Adrenal gland (tissue), 12 donors: ENCODE data around the gene TBCC. TPM values are rescaled to one million over a fixed set of nuclear protein-coding genes. Genes with fewer than 3 reads are reported as not detected.

Source experiments
- DNase-seq, 7 donors: peaks; one replicate each; pipeline ENCODE4 v3.0.0-alpha.2; 2019 to 2020
- H3K27ac ChIP-seq, 5 donors: fragments of 200-600 bp; sonication (generic) in 4 of 5; 1 replicate in 3 of 5; 2 replicates in 2 of 5; pipeline versions ENCODE4 v1.5.1 to v1.8.0; 2016 to 2020; ENCODE audit warnings: mild to moderate bottlenecking in 1 of 5
- H3K27me3 ChIP-seq: fragments of 200-600 bp; 2 replicates; pipeline ENCODE4 v1.8.0; 2021
- H3K36me3 ChIP-seq, 2 donors: fragments of 200-600 bp; replicated peaks in 1 of 2; 1 replicate in 1 of 2; 2 replicates in 1 of 2; pipeline versions ENCODE4 v1.5.1 to v1.8.0; 2018 to 2022
- H3K4me1 ChIP-seq, 2 donors: fragments of 200-600 bp; replicated peaks in 1 of 2; 1 replicate in 1 of 2; 2 replicates in 1 of 2; pipeline versions ENCODE4 v1.5.1 to v1.8.0; 2018 to 2021
- H3K4me3 ChIP-seq, 4 donors: fragments of 200-600 bp; sonication (generic) in 3 of 4; one replicate each; pipeline ENCODE4 v1.5.1; 2016 to 2018
- H3K9me3 ChIP-seq, 3 donors: fragments of 200-600 bp; sonication (generic) in 1 of 3; replicated peaks in 1 of 3; 1 replicate in 2 of 3; 2 replicates in 1 of 3; pipeline versions ENCODE4 v1.5.1 to v1.8.0; 2016 to 2021
- CTCF ChIP-seq, 6 experiments: fragments of 450-650 bp in 4 of 6; fragments of 200-600 bp in 2 of 6; sonication (generic) in 1 of 6; IDR thresholded peaks; 1 replicate in 5 of 6; 2 replicates in 1 of 6; pipeline versions ENCODE4 v1.5.1 to v1.8.0; 2016 to 2021; ENCODE audit warnings: antibody characterized with exemption in 6 of 6, mild to moderate bottlenecking in 2 of 6, moderate library complexity in 1 of 6
- POLR2A ChIP-seq, 2 donors: fragments of 450-650 bp; IDR thresholded peaks; one replicate each; pipeline ENCODE4 v1.6.1; 2017; ENCODE audit warnings: antibody characterized with exemption in 2 of 2, mild to moderate bottlenecking in 2 of 2, moderate library complexity in 1 of 2
- WGBS, 4 donors: extraction: QIAGEN DNeasy Blood & Tissue Kit in 2 of 4; methylation state at CpG; one replicate each; pipeline versions ENCODE4 v1.1.5 to v1.1.7; 2013 to 2017; 5-methylcytosine and 5-hydroxymethylcytosine counted together
- intact Hi-C, 2 donors: fragments of 100-400 bp; cut with DNase I; formaldehyde crosslinking; loops; one replicate each; pipeline versions ENCODE4 v1.14.1 to v1.15.0; 2022 to 2023
- polyA plus RNA-seq, 3 donors: library from polyadenylated mRNA; stranded (reverse); fragments of 200-250 nt in 2 of 3; fragments of 350-450 nt in 1 of 3; fragmentation: Illumina TruSeq in 1 of 3; extraction: RNeasy Lipid Tissue Mini Kit (QIAGEN cat#74804) in 1 of 3; gene quantifications; one replicate each; pipeline ENCODE4 v1.2.3, GENCODE V29; 2013 to 2014
- total RNA-seq, 9 donors: library from RNA; depleted of rRNA in 4 of 9; stranded (reverse); fragments of >200 nt in 4 of 9; fragments of 120-200 nt in 1 of 9; fragmentation: NEBNext Ultra II Directional in 1 of 9; extraction: Animal tissue kit (Norgen Biotek cat#: 25700) in 1 of 9; gene quantifications; one replicate each; pipeline versions ENCODE4 v1.1.0 to v1.2.4, GENCODE V29; 2013 to 2023
- donor health status: healthy with polysubstance abuse.
- donor health status: Bipolar disorder and iron deficiency.
- donor health status: DM: yes; HTN: yes; CAD: no.
- donor health status: DM: no; HTN: no; CAD: no.
- donor health status: DM: no; HTN: no; CAD: no.
- donor health status: DM: yes; HTN: yes; CAD: no.

TBCC gene
- total and polyA plus RNA-seq, 12 donors, result 15.7 to 44.8 (median 30.5) TPM

GRCh38 chr6:42766163-42766670 lies 20.3 kb upstream of the TBCC start:
- intact Hi-C loops, result no loop called here
- 93 to 98% (median 97%) methylated on average over 5 of the region's 5 CpGs for WGBS, 4 donors
- Histone ChIP-seq H3K4me1 (peaks cover 0 to 19% of the 10 kb centered on the region in 2 donors), H3K4me3 (no peak overlapping the region), H3K36me3 (no peaks in the 10 kb centered on the region), H3K9me3 (no peaks in the 10 kb centered on the region), H3K27me3 (no peaks in the 10 kb centered on the region), H3K27ac (no peak overlapping the region)
- no peak for TF ChIP-seq POLR2A (IDR thresholded peaks at IDR 0.05)
- TF ChIP-seq CTCF (IDR thresholded peaks at IDR 0.05), result no peak
- DNase-seq, result no peak

GRCh38 chr6:42764911-42765648 lies 19.2 kb upstream of the TBCC start:
- no peak for DNase-seq
- H3K27ac ChIP-seq, result no peak overlapping the region
- H3K4me1 ChIP-seq, result peaks cover 0 to 14% of the 10 kb centered on the region in 2 donors
- H3K9me3 ChIP-seq, result no peaks in the 10 kb centered on the region
- H3K4me3 ChIP-seq, result no peak overlapping the region
- intact Hi-C loops, result no loop called here
- TF ChIP-seq CTCF (IDR thresholded peaks at IDR 0.05) (no peak), POLR2A (IDR thresholded peaks at IDR 0.05) (no peak)
- H3K27me3 ChIP-seq, result no peaks in the 10 kb centered on the region
- H3K36me3 ChIP-seq, result no peaks in the 10 kb centered on the region
- 92 to 93% (median 92%) methylated on average over 9 of the region's 9 CpGs for WGBS, 4 donors

GRCh38 chr6:42762950-42763349 lies 17.0 kb upstream of the TBCC start:
- DNase-seq, result no peak
- TF ChIP-seq POLR2A (IDR thresholded peaks at IDR 0.05), result no peak
- Histone ChIP-seq H3K9me3 (no peaks in the 10 kb centered on the region), H3K27me3 (no peaks in the 10 kb centered on the region), H3K4me1 (peaks cover 0 to 14% of the 10 kb centered on the region in 2 donors), H3K4me3 (no peak overlapping the region), H3K27ac (no peak overlapping the region), H3K36me3 (no peaks in the 10 kb centered on the region)
- WGBS, 4 donors, result 72 to 83% (median 80%) methylated on average over 3 of the region's 3 CpGs
- intact Hi-C loops, result no loop called here

- H3K4me1 ChIP-seq, result peaks cover 0 to 14% of the 10 kb centered on the region in 2 donors
Observed at GRCh38 chr6:42762426-42762859, 16.5 kb upstream of the TBCC start.

More at GRCh38 chr6:42762426-42762859, 16.5 kb upstream of the TBCC start:
- no peak for DNase-seq
- WGBS, 4 donors, result 74 to 87% (median 77%) methylated on average over 3 of the region's 3 CpGs
- no peak for TF ChIP-seq POLR2A (IDR thresholded peaks at IDR 0.05)
- no peak for TF ChIP-seq CTCF (IDR thresholded peaks at IDR 0.05)
- H3K27ac ChIP-seq, result peak overlapping the region in 1 of 5 donors; percentile 22
- H3K9me3 ChIP-seq, result no peaks in the 10 kb centered on the region
- H3K36me3 ChIP-seq, result no peaks in the 10 kb centered on the region
- intact Hi-C loops, result no loop called here
- no peak overlapping the region for H3K4me3 ChIP-seq
- no peaks in the 10 kb centered on the region for H3K27me3 ChIP-seq
